Measurements from ENCODE around the gene ETS1. TPM values are rescaled to one million over a fixed set of nuclear protein-coding genes. Genes with fewer than 3 reads are reported as not detected.

Gene ETS1
- total RNA-seq, 1 experiment from 2014 or later = 1.1 TPM

DNA sequence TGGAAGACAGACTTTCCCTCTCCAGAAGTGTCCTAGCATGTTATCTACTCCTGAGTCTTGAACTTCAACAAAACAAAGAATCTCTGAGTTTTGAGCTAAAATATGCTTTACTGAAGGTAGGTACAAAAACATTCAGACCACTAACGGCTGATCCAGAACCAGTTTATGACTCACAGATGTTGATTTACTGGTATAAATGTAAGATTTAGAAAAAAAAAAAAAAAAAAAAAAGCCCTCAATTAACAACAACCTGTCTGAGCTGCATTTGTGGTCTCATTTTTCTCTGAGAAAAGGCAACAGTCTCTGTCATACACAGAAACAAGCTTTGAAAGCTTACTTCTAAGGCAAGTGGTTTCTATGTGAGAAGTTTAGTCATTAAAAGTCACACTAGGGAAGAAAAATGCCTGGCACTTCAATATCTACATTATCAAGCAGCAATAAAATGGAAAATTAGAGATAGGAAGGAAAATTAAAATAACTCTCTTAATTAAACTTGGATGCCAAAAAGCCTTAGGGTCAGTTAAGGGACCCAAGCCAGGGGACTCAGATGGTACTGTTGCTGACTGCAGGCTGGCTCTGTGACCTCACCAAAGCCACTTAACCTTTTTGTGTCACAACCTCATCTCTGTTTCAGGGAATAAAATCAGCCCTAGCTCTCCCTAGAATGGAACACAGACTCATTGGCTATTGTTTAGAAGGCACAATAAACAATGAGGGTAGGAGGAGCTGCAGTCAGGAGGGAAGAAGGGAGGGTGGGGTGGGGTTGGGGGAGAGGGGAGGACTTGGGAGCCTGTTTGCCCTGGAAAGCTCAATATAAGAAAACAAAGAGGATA is 61.7 kb downstream of the ETS1 start:
- intact Hi-C loops (cut with micrococcal nuclease; ENCODE audit: unreplicated experiment) = no loop called here
- no peak overlapping the region for H3K4me3 Mint-ChIP-seq (ENCODE audit: unreplicated experiment)
- no peak for DNase-seq
- H3K4me1 Mint-ChIP-seq (ENCODE audit: low read depth, unreplicated experiment) = peaks cover 9% of the 10 kb centered on the region
- H3K27me3 ChIP-seq (replicated peaks; ENCODE audit: control insufficient read depth, insufficient read depth, low read length) = peaks cover 1% of the 10 kb centered on the region; the same call in 1 of the 2 replicates
- no peak overlapping the region for H3K27ac Mint-ChIP-seq (ENCODE audit: unreplicated experiment)
- no peak overlapping the region for H3K4me3 ChIP-seq (ENCODE audit: low read depth, low read length)
- H3K9me3 Mint-ChIP-seq (ENCODE audit: unreplicated experiment) = no peaks in the 10 kb centered on the region
- no TSS peak for BruUV-seq (replicated peaks)
- TF ChIP-seq, protein P1, sequence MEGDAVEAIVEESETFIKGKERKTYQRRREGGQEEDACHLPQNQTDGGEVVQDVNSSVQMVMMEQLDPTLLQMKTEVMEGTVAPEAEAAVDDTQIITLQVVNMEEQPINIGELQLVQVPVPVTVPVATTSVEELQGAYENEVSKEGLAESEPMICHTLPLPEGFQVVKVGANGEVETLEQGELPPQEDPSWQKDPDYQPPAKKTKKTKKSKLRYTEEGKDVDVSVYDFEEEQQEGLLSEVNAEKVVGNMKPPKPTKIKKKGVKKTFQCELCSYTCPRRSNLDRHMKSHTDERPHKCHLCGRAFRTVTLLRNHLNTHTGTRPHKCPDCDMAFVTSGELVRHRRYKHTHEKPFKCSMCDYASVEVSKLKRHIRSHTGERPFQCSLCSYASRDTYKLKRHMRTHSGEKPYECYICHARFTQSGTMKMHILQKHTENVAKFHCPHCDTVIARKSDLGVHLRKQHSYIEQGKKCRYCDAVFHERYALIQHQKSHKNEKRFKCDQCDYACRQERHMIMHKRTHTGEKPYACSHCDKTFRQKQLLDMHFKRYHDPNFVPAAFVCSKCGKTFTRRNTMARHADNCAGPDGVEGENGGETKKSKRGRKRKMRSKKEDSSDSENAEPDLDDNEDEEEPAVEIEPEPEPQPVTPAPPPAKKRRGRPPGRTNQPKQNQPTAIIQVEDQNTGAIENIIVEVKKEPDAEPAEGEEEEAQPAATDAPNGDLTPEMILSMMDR (IDR thresholded peaks at IDR 0.05; ENCODE audit: insufficient read depth in 1 of 2, low read depth in 1 of 2, low read length in 1 of 2, severe bottlenecking in 1 of 2, unreplicated experiment in 1 of 2) = no peak
- H3K4me1 ChIP-seq = peaks cover 7% of the 10 kb centered on the region; the same call in 1 of the 2 replicates
- POLR2A ChIA-PET = no interaction called here
- no peaks in the 10 kb centered on the region for H3K9me3 ChIP-seq
- no peaks in the 10 kb centered on the region for H3K36me3 ChIP-seq (ENCODE audit: control insufficient read depth, insufficient read depth, low read length)
- CTCF ChIA-PET = no interaction called here
- peaks cover 39% of the 10 kb centered on the region for H3K27me3 Mint-ChIP-seq (ENCODE audit: insufficient read depth, unreplicated experiment)
- no peaks in the 10 kb centered on the region for H3K36me3 Mint-ChIP-seq (ENCODE audit: insufficient read depth, unreplicated experiment)

DNA sequence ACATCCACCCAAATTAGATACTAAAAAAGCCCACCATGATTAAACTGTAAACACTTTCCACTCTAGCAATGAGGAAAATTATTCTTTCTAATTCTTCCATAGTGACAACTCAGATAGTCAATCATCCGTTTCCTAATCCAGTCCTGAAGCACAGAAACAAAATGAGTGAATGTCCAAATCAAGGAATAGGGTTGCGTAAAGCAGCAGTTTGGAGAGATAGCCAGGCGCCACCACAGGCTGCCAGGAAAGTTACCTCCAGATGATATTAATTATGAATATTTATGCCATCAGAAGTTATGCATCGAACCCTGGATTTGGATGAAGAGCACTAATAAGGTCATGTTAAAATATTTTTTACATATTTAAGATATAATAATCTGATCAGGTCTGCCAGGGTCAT is 63.2 kb downstream of the ETS1 start:
- Histone ChIP-seq H3K27me3 (replicated peaks; ENCODE audit: control insufficient read depth, insufficient read depth, low read length) (peaks cover 1% of the 10 kb centered on the region; the same call in 1 of the 2 replicates), H3K9me3 (no peaks in the 10 kb centered on the region), H3K36me3 (ENCODE audit: control insufficient read depth, insufficient read depth, low read length) (no peaks in the 10 kb centered on the region), H3K4me1 (peaks cover 7% of the 10 kb centered on the region; the same call in 1 of the 2 replicates), H3K4me3 (ENCODE audit: low read depth, low read length) (no peak overlapping the region)
- ChIA-PET CTCF (no interaction called here), POLR2A (no interaction called here)
- TF ChIP-seq, protein P1 (IDR thresholded peaks at IDR 0.05; ENCODE audit: insufficient read depth in 1 of 2, low read depth in 1 of 2, low read length in 1 of 2, severe bottlenecking in 1 of 2, unreplicated experiment in 1 of 2) = no peak
- no peaks in the 10 kb centered on the region for H3K36me3 Mint-ChIP-seq (ENCODE audit: insufficient read depth, unreplicated experiment)
- H3K27ac Mint-ChIP-seq (ENCODE audit: unreplicated experiment) = no peak overlapping the region
- BruUV-seq (replicated peaks) = no TSS peak
- H3K27me3 Mint-ChIP-seq (ENCODE audit: insufficient read depth, unreplicated experiment) = peaks cover 37% of the 10 kb centered on the region
- peaks cover 9% of the 10 kb centered on the region for H3K4me1 Mint-ChIP-seq (ENCODE audit: low read depth, unreplicated experiment)
- no peaks in the 10 kb centered on the region for H3K9me3 Mint-ChIP-seq (ENCODE audit: unreplicated experiment)
- no peak for DNase-seq
- peak overlapping the region; percentile 2 for H3K4me3 Mint-ChIP-seq (ENCODE audit: unreplicated experiment)
- intact Hi-C loops (cut with micrococcal nuclease; ENCODE audit: unreplicated experiment) = no loop called here

DNA sequence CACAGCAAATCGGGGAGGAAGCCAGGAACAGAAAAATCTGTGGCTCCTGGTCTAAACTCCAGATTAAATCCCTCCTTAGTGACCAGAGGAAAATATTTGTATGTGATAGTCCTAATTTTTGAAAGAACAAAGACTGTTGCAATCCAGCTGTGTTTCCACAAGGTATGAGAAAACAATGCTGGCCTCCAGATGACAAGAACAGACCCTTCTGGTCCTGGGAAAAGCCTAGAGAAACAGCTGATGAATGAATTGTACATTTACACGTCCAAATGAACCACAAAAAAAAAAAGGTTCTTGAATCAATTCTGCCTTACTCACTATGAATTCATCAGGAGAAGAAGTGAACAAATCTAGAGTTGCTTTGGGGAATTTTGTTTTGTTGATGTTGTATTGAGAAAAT is 63.7 kb downstream of the ETS1 start:
- no peak overlapping the region for H3K27ac Mint-ChIP-seq (ENCODE audit: unreplicated experiment)
- H3K4me1 Mint-ChIP-seq (ENCODE audit: low read depth, unreplicated experiment) = peaks cover 9% of the 10 kb centered on the region
- H3K36me3 Mint-ChIP-seq (ENCODE audit: insufficient read depth, unreplicated experiment) = no peaks in the 10 kb centered on the region
- no peak for DNase-seq
- H3K4me3 ChIP-seq (ENCODE audit: low read depth, low read length) = no peak overlapping the region
- H3K4me3 Mint-ChIP-seq (ENCODE audit: unreplicated experiment) = peak overlapping the region; percentile 79
- BruUV-seq (replicated peaks) = no TSS peak
- CTCF ChIA-PET = no interaction called here
- TF ChIP-seq, protein P1 (IDR thresholded peaks at IDR 0.05; ENCODE audit: insufficient read depth in 1 of 2, low read depth in 1 of 2, low read length in 1 of 2, severe bottlenecking in 1 of 2, unreplicated experiment in 1 of 2) = no peak
- peaks cover 35% of the 10 kb centered on the region for H3K27me3 Mint-ChIP-seq (ENCODE audit: insufficient read depth, unreplicated experiment)
- POLR2A ChIA-PET = interaction anchor here (0.6 kb wide), 1 partner anchor 226 kb away, joined by 3 read pairs; no protein-coding TSS in a partner anchor
- H3K36me3 ChIP-seq (ENCODE audit: control insufficient read depth, insufficient read depth, low read length) = no peaks in the 10 kb centered on the region
- H3K27me3 ChIP-seq (replicated peaks; ENCODE audit: control insufficient read depth, insufficient read depth, low read length) = peaks cover 1% of the 10 kb centered on the region; the same call in 1 of the 2 replicates
- peaks cover 7% of the 10 kb centered on the region; the same call in 1 of the 2 replicates for H3K4me1 ChIP-seq
- no peaks in the 10 kb centered on the region for H3K9me3 Mint-ChIP-seq (ENCODE audit: unreplicated experiment)
- no peaks in the 10 kb centered on the region for H3K9me3 ChIP-seq
- intact Hi-C loops (cut with micrococcal nuclease; ENCODE audit: unreplicated experiment) = no loop called here

All from Caco-2 (cell line).